HG02885 (cell line): Measurements from ENCODE around the gene NET1.

Experiments
- ATAC-seq: cut with Tn5 transposase; IDR thresholded peaks from one replicate; pipeline ENCODE4 v1.9.1; 2021; ENCODE audit warnings: mild to moderate bottlenecking; ENCODE audit not compliant: unreplicated experiment, poor library complexity

Gene NET1

DNA sequence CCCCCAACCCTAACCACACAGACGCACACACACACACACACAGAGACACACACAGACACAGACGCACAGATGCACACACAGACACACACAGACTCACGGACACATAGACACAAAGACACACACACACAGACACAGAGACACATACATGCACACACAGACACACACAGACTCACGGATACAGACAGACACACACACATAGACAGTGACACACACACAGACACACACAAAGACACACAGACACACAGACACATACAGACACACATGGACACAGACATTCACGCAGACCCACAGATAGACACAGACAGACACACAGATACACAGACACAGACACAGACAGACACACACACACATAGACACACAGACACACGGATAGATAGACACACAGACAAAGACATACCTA lies 84.9 kb downstream of the NET1 start:
- ATAC-seq: no peak

- ATAC-seq: no peak
These were observed 85.8 kb downstream of the NET1 start for GRCh38 chr10:5497948-5498730.

DNA sequence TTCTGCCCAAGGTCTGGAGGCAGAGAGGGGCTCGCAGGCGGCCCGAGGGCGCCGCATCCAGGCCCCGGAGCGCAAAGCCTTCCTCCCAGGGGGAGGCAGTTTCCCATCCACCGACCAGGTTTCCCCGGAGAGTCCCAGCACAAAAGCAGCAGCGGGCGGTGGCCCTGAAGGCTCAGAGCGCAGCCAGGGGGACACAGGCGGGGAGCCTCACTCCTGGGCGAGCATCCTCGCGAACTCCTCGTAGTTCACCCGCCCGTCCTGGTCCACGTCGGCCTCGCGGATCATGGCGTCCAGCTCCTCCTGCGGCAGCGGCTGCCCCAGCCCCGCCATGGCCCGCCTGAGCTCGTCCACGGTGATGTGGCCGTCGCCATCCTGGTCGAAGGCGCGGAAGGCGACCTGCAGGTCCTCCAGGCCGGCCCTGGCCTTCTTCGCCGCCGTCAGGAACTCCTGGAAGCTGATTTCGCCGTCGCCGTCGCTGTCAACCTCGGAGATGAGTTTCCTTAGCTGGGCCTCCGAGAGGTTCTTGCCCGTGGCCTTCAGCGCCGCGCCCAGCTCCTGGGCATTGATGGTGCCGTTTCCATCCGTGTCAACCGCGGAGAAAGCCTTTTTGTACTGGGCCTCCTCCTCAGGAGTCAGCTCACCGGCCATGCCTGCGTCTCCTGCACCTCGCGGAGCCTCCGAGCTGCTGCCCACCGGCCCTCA lies 86.6 kb downstream of the NET1 start:
- ATAC-seq: no peak

- ATAC-seq: no peak
These were observed 87.3 kb downstream of the NET1 start, which contains the start of gene CALML5 for GRCh38 chr10:5499493-5500140. Gene CALML5, minus strand, starts transcription at chr10:5499570. Its CDS starts 132 bp downstream, at chr10:5499438.

DNA sequence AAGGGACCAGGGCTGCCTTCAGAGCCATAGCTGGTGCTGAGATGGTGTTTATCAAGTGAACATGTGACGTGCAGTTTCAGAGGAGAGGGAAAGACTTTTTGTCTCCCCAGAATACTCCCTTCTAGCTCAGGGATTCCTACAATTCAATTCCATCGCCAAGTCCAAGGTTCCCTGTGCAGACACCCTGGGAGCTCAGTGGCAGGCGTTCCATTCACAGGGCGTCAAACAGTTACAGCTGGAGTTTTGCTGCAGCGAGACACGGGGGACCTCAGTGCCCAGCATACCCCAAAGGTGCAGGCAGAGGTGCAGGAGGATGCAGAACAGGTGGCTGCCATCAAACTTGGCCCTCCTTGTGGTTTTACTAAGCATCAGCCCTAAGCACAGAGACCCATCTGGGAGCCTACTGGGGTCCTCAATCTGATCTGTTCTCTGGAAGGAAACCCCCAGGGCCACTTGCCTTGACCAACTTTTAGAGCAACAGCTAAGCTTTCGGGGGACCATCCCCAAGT lies 87.9 kb downstream of the NET1 start:
- no peak for ATAC-seq

DNA sequence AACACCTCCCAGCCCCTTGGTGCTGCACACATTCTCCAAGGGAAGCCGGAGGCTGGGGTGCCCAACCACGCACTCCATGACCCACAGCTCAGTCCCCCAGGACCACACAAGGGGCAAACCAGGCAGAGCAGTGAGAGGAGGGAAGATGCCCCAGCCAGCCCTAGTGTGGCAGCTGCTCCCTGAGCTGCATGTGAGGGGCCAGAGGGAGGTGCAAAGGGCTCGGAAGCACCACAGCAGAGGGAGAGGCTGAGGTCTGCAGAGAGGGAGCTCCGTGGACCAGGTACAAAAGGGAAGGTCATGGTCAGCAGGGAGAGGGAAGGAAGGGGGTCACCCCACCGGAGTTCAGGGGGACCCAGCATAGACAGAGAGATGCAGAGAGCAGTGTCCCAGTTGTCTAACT lies 88.6 kb downstream of the NET1 start:
- ATAC-seq: no peak

GRCh38 chr10:5502061-5502521 lies 89.7 kb downstream of the NET1 start:
- ATAC-seq: no peak

DNA sequence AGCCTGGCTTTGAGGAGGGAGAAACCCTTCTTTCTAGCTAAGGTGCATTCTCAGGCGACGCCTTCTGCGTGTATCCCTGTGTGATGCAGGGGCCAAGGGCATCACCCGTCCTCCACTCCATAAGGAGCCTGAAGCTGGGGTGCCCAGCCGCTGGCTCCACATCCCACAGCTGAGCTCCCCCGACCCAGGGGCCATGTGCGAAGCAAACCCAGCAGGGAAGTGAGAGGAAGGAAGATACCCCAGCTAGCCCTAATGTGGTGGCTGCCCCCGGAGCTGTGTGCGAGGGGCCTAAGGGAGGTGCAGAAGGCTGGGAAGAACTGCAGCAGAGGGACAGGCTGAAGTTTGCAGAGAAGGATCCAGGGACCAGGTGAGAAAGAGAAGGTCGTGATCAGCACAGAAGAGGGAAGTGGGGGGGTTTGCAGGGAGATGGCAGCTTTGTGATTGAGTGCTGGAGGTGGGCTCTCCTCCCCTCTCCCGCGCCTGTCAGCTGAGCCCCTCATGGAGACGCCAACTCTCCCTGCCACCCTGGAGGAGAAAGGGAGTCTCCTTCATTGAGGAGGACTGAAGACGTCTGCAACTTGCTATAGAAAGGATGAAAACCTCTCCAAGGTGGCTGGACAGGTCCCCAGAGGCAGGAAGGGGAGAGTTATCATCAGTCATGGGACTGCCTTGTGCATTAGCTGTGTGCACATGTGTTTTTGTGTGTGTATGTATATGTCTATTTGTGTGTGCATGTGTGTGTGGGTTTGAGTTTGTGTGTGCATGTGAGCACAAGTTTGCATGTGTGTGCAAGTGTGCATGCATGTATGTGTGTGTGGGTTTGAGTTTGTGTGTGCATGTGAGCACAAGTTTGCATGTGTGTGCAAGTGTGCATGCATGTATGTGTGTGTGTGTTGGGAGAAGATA lies 90.5 kb downstream of the NET1 start:
- no peak for ATAC-seq

- ATAC-seq: no peak
These were observed 91.1 kb downstream of the NET1 start for GRCh38 chr10:5503477-5503835.

DNA sequence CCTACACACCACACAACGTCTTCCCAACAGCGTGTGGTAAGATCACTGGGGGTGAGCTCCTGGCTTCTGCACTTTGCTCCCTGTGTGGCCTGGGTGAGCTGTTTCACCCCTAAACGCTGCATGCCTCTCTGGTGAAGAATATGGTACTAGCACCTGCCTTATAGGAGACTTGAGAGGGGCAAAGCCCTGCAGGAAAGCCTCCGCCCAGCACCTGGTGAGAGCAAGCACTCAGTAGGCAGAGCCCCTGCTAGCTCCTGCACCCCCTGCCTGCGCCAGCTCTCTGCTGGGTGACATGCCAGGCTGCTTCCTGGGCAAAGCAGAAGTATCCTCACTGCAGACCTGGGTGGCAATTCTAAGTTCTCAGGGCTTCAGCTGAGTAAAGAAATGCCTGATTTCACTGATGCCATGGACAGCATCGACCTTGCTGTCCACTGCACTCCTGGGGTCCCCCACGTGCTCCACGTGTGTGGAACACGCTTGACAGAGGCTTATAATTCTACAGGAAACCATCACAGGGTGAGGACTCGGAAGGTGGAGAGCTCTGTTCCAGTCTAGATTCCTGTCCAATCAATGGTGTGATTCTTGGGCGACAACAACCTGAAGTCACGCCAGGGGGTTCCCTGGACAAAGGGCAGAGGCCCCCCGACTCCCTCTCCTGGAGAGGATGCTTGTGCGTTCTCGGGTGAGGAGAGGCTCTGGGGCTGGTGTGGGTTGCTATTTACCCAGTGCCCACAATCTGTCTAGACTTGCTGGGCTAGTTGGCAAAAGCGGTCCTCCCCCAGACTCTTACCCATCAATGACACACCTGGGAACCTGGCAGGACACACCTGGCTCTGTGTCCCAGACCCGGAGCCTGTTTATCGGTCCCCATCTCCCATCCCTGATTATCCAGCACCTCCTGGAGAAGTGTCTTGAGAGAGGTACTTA lies 92.1 kb downstream of the NET1 start:
- ATAC-seq: no peak

DNA sequence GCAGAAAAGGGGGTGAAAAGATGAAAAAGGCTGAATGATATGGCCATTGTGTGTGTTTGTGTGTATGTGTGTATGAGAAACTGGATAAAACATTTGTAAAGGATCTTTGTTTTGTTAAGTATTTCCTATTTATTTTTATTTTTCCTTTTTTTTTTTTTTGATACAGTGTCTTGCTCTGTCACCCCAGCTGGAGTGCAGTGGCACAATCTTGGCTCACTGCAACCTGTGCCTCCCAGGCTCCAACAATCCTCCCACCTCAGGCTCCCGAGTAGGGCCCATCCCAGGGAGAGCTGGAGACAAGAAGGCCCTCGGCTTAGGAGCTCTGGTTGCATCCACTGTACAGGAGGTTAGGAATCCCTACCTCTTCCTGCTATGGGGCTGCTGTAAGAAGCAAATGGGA lies 93.9 kb downstream of the NET1 start:
- no peak for ATAC-seq

- no peak for ATAC-seq
These were observed 94.6 kb downstream of the NET1 start for GRCh38 chr10:5506751-5507648.

- ATAC-seq: no peak
These were observed 95.3 kb downstream of the NET1 start for GRCh38 chr10:5507649-5508131.

DNA sequence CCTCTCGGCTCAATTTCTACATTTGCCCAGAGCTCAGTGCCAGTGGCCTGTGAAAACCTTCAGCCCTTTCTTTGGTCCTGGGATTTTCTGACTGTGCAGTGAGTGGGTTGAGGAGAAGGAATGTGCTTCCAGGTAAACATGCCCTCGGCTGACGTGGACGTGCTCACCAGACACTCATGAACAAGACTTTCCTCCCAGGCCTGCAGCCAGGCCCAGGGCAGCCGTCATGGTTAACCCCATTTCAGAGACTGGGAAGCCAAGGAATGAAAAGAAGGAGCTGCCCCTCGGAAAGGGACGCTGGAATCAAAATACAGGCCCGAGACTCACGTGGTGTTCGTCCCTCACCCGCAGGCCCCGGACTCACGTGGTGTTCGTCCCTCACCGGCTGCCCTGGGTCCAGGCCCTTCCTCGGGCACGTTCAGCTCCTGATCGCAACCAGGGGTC lies 95.8 kb downstream of the NET1 start:
- no peak for ATAC-seq
